GM18519 (cell line): ENCODE measurements around the gene GEMIN4.

Source experiments
- ATAC-seq: cut with Tn5 transposase; IDR thresholded peaks from one replicate; pipeline ENCODE4 v1.9.1; 2021; ENCODE audit warnings: mild to moderate bottlenecking, moderate library complexity; ENCODE audit not compliant: unreplicated experiment, low FRiP score

GEMIN4 gene

DNA sequence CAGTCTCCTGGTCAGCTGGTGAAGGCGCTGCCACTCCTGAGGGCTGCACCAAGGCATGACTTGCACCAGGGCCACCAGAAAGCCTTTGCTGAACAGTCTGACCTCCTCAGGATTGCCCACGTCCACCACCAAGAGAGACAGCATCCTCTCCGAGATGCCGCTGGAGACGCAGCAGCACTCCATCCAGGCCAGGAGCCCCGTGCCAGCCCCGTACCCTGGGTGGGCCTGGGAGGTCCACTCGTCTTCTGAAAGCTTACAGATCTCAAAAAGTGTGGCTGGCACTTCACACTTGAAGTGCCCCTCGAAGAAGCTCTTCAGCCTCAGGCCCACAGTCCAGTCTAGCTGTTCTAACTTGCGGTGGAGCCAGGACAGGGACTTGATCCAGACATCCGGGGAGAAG, 6.7 kb downstream of the GEMIN4 start:
- no peak for ATAC-seq

DNA sequence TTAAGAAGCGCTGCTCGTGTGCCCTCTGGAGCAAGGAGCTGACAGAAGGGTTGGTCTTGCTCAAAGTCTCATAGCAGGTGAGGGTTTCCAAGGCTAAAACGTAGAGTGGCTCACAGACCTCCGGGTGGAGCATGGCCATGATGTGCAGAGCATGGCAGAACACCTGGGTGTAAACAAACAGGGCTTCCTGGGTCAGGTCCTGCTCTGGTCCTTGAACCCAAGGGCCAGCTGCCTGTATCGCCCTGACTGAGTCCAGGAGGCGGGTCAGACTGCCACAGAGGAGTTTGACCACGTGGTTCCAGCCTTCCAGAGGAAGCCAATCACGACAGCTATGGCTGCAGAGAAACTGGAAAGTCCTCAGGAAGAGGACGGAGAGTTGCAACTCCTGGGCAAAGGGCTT, 7.1 kb downstream of the GEMIN4 start:
- no peak for ATAC-seq

DNA sequence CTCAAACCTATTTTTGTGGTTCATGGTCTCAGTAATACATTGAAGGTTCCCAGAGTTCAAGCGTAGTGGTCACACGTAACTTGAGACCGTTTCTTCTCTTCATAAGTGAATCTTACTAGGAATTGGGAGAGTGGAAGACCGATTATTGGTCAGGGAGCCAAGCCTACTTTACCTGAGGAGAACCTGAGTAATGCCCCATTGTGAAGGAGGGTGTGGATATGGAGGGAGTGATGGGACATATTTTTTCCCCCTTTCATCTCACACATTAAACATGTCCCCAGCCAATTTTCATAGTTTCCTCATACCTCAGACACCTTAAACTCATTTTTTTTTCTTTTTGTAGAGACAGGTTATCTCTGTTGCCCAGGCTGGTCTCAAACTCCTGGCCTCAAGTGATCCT, 8.9 kb downstream of the GEMIN4 start:
- no peak for ATAC-seq

DNA sequence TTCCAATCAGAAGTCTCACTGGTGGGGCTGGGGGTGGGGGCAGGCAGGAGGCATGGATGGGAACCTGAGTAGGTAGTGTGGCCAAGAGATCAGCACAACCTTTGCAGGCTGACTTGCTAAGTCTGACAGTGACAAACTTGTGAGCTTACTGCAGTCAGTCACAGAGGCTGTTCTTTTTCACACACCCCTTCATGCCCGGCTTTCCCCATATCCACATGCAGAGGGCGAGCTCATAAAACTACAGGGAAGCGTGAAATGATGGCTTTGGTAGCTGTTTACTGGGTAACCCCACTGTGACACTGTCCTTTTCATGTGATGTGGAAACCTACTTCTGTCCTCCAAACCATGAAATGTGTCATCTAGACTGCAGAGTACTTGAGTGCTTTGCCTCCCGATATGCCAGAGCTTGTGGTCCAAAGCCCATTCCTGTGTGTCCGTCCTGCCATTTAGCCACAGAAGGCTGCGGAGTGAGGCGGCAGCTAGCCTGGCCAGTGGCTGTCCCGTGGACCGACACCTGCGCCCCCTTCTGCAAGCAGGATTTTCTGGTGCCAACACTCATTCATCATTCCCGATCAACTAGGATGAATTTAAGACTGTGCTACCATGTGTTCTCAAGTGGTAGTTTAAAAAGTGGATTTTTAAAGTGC, 9.8 kb downstream of the GEMIN4 start:
- ATAC-seq, result no peak

DNA sequence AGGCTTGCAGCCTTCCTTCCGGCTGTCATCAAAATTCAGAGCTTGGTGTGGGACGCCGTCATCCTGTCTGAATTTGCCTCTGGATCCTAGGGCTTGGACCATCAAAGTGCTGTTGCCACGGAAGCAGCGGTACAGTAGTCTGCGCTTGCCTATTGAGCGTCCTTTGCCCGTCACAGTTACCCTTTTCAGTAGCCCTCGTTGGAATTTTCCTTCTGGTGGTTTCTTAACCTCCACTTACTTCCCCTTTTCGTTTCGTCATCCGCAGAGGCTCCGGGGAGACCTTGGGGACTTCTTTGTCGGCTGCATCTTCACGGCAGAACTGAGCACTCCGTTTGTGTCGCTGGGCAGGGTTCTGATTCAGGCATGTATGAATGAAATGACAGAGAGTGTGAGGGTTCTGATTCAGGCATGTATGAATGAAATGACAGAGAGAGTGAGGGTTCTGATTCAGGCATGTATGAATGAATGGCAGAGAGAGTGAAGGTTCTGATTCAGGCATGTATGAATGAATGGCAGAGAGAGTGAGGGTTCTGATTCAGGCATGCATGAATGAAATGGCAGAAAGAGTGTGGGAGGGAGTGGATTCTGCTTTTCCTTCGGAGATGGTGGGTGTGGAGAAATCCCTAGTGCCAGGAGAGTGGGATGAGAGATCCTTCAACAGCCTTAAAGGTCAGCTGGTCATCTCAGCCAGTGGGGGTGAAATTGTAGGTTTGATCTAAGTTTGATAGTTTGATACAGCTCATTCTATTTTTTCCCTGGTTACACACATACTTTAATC, 11.6 kb downstream of the GEMIN4 start:
- ATAC-seq, result no peak

DNA sequence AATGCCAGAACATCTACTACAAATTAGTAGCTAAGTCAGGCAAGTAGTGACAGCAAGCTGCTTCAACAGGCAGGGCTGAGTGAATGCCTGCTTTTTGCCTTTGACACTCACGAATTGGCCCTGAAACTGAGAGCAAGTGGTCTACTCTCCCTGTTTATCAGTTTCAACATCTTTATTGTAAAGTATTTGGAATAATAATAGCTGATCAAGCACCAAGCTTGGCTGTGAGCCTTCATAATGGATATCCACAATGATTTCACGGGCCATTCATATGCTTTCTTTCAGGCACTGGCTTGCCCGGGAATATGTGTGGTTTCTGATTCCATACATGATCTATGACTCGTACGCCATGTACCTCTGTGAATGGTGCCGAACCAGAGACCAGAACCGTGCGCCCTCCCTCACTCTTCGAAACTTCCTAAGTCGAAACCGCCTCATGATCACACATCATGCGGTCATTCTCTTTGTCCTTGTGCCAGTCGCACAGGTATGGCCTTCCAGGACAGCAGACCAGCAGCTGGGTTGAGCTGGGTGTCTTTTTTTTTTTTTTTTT, 14.4 kb downstream of the GEMIN4 start:
- ATAC-seq, result no peak

DNA sequence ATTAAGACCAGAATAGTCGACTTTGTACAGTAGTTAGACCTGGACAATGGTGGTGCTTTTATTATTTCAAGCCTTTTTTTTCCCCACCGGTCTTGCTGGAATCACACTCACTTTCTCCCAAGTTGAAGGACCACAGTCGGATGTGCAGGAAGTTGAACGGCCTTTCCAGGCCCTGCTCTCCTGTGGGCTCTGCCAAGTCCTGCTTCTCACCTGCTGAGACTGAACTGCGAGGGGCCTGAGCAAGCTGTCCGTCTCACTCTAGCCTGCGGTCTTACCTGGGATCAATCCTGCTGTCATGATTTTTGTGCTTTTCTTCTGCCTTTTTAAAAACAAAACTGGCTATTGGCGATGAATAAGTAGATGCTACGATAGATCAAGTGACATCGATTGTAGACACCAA, 18.3 kb downstream of the GEMIN4 start:
- ATAC-seq, result no peak

DNA sequence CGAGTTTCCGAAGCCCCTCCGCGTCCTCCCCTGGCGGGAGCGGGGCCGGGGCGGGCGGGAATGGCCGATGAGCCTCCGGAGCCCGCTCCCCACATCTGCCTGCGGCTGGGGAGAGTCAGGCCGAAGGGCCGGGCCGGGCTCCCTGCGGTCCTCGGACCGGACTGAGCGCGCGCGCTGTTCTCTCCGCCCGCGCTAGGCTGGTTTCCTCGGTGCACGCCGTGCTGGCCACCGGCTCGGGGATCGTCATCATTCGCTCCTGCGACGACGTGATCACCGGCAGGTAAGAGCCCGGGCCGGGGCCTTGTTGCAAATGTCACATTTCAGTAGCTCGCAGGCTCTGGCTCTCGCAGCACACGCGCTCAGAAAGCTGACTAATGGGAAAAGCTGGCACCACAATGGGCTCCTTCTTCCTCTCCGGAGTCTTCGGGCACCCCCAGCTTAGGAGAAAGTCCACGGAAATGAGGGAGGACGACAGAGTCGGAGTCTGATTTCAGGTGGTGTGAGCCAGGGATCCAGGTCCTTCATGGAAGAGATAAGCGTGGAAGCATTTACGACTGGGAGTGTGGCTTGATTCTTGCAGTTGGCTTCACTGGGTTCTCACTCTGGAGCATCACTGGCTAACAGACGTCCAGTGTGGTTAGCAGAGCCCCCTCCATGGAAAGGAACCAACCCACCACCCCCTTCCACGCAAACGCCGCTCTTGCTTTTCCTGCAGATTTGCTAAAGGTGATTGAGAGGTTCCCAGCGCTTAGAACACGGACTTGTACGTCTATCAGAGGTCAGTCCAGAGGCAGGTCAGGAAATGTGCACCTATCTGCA, 19.0 kb downstream of the GEMIN4 start:
- ATAC-seq, result peak; percentile 23

DNA sequence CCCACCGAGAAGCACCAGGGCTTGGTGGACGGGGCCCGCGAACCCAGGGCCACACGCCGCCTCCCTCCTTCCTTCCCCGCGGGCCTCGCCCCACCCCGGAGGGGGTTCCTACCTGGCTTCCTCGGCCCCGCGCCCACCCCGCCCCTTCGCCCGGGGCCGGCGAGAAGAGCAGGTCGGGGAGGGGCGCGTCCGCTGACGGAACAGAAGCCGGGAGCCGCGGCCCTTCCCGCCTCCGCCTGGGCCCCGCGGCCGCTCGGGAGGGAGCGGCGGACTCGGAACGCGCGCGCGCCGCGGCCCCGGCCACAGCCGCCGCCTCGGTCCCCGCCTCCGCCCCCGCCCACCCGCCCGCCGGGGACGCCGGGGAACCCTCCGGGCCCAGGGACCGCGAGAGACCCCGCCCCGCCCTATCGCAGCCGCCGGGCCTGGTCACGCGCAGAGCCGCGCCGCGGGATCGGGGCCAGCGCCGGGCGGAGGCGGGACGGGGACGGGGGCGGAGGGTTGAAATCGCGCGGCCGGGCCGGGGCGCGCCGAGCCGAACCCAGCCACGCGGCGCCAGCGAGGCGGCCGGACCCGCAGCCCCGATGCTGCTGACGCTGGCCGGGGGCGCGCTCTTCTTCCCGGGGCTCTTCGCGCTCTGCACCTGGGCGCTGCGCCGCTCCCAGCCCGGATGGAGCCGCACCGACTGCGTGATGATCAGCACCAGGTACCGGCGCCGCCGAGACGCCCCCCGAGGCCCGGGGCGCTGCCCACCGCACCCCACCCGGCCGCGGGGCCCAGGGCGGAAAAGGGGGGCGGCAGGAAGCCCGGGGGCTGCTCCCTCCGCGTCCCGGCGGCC, 19.8 kb downstream of the GEMIN4 start, which contains the start of gene TLCD3A:
Gene TLCD3A, plus strand, starts transcription at position 530 of the 835 bp plus-strand sequence. Its CDS starts 52 bp downstream, at position 582.
- peak; percentile 32 for ATAC-seq

DNA sequence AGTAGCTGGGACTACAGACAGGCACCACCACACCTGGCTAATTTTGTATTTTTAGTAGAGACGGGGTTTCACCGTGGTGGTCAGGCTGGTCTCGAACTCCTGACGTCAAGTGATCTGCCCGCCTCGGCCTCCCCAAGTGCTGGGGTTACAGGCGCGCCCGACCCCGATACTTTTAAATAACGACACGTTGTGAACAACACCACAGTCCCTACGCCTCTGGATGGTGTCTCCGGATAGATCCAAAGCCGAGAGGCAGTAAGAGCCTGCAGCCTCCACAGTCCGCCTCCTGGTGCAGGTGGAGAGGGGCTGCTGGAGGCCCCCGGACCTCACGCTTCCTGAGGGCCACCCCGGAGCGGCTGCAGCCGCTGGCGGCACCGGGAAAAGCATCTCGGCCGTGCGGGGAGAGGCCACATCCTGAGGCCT, 20.4 kb downstream of the GEMIN4 start:
- ATAC-seq, result no peak

DNA sequence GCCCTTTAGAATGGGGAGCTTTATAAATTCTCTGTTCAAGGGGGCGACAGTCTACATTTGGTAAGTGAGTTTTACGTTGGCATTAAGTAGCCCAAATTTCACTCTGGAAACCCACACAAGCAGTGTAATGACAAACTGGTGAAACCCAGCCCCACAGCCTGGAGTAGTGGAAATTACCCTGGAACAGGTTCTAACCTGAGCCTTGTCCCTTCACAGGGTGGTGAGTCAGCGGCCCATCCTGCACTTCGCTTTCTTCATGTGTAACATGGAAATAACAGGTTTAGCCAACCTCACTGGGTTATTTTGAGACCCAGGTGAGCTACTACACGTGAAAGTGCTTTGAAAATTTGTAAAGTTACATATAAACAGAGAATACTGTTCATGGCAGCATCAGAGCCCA, 23.2 kb downstream of the GEMIN4 start:
- no peak for ATAC-seq

DNA sequence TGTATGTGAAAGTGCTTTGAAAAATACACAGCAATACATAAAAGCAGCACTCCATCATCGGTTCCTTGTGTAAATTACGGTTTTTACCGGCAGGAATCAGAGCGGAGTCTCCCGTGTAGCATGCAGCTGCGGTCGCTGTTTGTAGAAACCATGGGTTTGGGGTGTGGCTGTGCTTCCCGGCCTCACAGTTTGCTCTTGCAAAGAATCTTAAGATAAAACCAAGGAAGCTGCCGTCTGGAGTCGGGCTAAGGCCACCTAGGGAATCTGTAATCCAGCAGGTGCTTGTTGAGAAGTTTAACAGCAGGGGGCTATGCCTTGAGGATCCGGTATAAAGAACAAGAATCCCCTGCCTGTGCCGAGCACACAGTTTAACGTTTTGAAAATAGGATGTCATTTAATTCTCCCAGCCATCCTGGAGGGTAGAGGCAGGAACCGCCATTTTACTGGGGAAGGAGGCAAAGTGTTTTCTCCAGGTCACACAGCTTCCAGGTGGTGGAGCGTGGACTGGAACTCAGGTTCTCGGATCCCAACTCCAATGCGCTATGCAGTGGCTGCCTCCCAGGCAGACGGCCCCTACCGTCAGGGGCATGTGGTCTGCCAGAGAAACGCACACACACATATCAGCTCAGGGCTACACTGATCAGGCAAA, 25.7 kb downstream of the GEMIN4 start:
- no peak for ATAC-seq

DNA sequence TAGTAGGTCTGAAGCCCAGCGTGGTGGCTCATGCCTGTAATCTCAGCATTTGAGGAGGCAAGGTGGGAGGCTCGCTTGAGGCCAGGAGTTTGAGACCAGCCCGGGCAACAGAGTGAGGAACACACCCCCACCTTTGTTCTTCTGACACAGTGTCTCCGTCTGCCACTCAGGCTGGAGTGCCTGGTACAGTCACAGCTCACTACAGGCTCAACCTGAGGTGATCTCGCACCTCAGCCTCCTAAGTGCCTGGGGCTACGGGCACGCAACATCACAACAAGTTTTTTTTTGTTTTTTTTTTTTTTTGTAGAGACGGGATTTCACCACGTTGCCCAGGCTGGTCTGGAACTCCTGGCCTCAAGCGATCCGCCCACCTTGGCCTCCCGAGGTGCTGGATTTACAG, 26.3 kb downstream of the GEMIN4 start:
- ATAC-seq, result no peak

DNA sequence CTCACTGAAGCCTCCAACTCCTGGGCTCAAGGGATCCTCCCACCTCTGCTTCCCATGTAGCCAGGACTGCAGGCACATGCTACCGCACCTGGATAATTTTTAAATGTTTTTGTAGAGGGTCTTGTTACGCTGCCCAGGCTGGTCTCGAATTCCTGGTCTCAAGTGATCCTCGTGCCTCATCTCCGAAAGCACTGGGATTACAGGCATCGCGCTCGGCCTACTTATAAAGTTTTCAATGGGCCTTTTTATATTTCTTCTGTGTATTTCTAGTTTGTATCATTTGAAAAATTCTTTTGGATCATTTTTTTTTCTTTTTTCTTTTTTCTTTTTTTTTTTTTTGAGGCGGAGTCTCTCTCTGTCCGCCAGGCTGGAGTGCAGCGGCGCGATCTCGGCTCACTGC, 27.0 kb downstream of the GEMIN4 start:
- ATAC-seq, result no peak

DNA sequence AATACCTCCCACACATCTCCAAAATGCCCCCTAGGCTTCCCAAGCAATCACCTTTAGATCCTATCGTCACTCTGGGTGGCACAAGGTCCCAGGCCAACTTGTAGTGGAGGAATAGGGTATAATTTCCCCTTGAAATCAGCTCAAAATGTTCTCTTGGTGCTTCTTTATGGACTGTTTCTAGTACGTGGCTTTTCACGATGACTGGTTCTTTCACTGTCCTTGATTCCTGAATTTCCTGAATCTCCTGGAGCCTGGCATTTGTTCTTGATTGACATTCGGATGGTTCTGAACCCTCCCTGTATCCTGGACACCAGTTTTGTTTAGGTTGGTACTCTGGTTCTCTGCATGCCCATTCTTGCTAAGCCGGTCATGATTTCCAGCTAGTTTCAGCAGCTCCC, 30.5 kb downstream of the GEMIN4 start:
- no peak for ATAC-seq

DNA sequence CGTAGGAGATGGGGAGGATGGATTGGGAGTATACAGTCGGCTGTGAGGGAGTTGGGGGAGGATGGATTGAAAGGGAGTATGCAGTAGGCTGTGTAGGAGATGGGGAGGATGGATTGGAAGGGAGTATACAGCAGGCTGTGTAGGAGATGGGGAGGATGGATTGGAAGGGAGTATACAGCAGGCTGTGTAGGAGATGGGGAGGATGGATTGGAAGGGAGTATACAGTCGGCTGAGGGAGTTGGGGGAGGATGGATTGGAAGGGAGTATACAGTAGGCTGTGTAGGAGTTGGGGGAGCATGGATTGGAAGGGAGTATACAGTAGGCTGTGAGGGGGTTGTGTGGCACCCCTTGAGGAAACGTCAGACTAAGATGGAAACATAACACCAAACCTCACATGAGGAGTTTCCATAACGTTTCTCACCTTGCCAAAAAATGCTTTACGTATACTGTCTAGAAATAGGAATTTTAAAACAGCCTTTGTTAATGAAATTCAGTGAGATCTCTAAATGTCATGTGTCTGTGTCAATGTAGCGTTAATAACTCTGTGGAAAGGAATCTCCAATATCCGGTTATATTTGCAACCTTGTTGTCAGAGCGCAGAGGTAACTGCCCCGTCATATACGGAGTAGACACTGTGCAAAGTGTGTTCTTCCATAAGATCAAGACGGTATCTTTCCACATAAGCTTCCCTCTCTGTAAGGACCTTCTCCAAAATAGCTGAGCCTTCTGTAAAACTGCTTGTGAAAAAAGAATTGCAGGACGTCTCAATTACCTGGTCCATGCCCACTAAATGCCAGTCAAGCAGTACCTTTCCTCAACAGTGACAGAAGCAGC, 31.1 kb downstream of the GEMIN4 start:
- ATAC-seq, result no peak

DNA sequence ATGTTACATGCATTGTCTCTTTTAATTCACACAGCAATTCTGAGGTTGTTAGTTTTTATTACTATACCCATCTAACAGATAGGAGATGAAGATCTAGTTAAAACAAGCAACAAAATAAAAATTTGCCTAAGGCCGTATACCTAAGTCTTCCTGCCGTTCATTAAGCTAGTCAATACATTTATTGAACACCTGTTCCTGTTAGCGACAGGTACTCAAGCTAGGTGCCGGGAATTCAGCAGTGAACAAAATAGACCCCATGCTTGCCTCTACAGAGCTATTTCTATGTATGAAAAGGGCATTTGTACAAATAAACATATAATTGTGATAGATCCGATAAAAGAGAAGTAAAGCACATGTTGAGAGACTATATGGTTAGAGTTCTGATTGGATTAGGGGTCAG, 34.0 kb downstream of the GEMIN4 start:
- no peak for ATAC-seq

DNA sequence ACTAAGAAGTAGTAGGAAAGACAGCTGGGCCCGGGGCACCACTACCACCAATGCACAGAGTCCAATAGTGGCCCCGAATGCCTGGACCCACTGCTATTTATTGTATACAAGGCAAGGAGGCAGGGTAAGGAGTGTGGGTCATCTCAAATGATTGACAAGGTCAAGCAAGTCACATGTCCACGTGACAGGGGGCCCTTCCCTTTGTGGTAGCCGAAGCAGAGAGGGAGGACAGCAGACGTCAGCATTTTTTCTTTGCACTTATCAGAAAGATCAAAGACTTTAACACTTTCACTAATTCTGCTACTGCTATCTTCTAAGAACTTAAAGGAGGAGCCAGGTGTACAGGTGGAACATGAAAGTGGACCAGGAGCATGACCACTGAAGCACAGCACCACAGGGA, 43.9 kb downstream of the GEMIN4 start:
- ATAC-seq, result no peak

DNA sequence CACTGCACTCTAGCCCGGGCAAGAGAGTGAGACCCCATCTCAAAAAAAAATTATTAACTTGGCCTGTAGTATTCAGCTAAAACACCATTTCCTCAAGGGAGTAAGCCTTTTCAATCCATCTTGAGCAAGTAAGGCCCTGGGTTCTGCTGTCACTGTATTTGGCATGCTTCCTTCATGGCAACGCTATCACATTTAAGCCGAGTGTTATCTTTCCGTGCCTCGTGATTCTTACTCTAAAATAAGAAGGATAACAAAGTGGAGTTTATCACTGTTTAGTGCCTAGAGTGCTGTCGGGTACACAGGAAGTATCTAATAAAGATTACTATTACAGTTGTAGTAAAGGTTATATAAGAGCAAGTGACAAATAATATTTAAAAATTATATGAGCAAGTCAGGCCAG, 46.2 kb downstream of the GEMIN4 start:
- no peak for ATAC-seq
